Caco-2 (cell line): ENCODE results near the gene KIAA0319L. TPM values are rescaled to one million over a fixed set of nuclear protein-coding genes. Genes with fewer than 3 reads are reported as not detected.
A peak's percentile ranks its signal among the peaks of the same experiment; 100 is the strongest.

Source experiments
- BruUV-seq: library from RNA; stranded (reverse); fragments of 400-500 nt; replicated peaks from 2 replicates; lab custom pipeline; 2021; lab: Mats Ljungman, UMichigan
- CTCF ChIA-PET: fragments of 300-600 bp; sonication (Branson Sonifier 250); formaldehyde crosslinking; loops from one replicate; lab custom pipeline; 2022; ENCODE audit warnings: antibody characterized with exemption; lab: Charles Lee
- POLR2A ChIA-PET: fragments of 300-600 bp; sonication (Branson Sonifier 250); formaldehyde crosslinking; loops from one replicate; lab custom pipeline; 2022; ENCODE audit warnings: antibody characterized with exemption; lab: Charles Lee
- DNase-seq, 2 experiments: peaks; one replicate each; pipeline versions ENCODE4 v3.0.0 to v3.0.0-alpha.2; 2020 to 2022
- H3K27me3 ChIP-seq: replicated peaks from 2 replicates; pipeline ENCODE4 v1.6.0; 2011; ENCODE audit warnings: low read length; ENCODE audit not compliant: control insufficient read depth, insufficient read depth
- H3K36me3 ChIP-seq: 2 replicates; pipeline ENCODE4 v1.5.1; 2011; ENCODE audit warnings: low read length; ENCODE audit not compliant: control insufficient read depth, insufficient read depth
- H3K4me1 ChIP-seq: fragments of 250-450 bp; sonication (Bioruptor Pico); 2 replicates; pipeline ENCODE4 v1.5.1; 2020; ENCODE audit warnings: mild to moderate bottlenecking
- H3K4me3 ChIP-seq: 2 replicates; pipeline ENCODE4 v1.5.1; 2011; ENCODE audit warnings: low read depth, mild to moderate bottlenecking, control low read depth, low read length
- H3K9me3 ChIP-seq: fragments of 250-450 bp; sonication (Bioruptor Pico); 2 replicates; pipeline ENCODE4 v1.5.1; 2020; ENCODE audit warnings: mild to moderate bottlenecking, moderate library complexity
- H3K27ac Mint-ChIP-seq: one replicate; pipeline ENCODE4 v1.8.0; 2022; ENCODE audit warnings: mixed read lengths; ENCODE audit not compliant: unreplicated experiment
- H3K27me3 Mint-ChIP-seq: one replicate; pipeline ENCODE4 v1.8.0; 2022; ENCODE audit warnings: mixed read lengths; ENCODE audit not compliant: insufficient read depth, unreplicated experiment
- H3K36me3 Mint-ChIP-seq: one replicate; pipeline ENCODE4 v1.8.0; 2022; ENCODE audit warnings: mild to moderate bottlenecking, mixed read lengths; ENCODE audit not compliant: insufficient read depth, unreplicated experiment
- H3K4me1 Mint-ChIP-seq: one replicate; pipeline ENCODE4 v1.8.0; 2022; ENCODE audit warnings: low read depth, mixed read lengths; ENCODE audit not compliant: unreplicated experiment
- H3K4me3 Mint-ChIP-seq: one replicate; pipeline ENCODE4 v1.8.0; 2022; ENCODE audit warnings: mild to moderate bottlenecking, moderate library complexity, mixed read lengths; ENCODE audit not compliant: unreplicated experiment
- H3K9me3 Mint-ChIP-seq: one replicate; pipeline ENCODE4 v1.8.0; 2022; ENCODE audit warnings: mixed read lengths; ENCODE audit not compliant: unreplicated experiment
- CTCF ChIP-seq, 2 experiments: fragments of 200-600 bp in 1 of 2; IDR thresholded peaks; 1 replicate in 1 of 2; 2 replicates in 1 of 2; pipeline versions ENCODE4 v1.5.1 to v1.8.0; 2011 to 2022; ENCODE audit warnings: antibody characterized with exemption in 1 of 2, control low read depth in 1 of 2, inconsistent platforms in 1 of 2, low read depth in 1 of 2, low read length in 1 of 2, mild to moderate bottlenecking in 1 of 2, moderate library complexity in 1 of 2; ENCODE audit not compliant: insufficient read depth in 1 of 2, severe bottlenecking in 1 of 2, unreplicated experiment in 1 of 2
- intact Hi-C: fragments of 100-400 bp; cut with micrococcal nuclease; formaldehyde crosslinking; loops from one replicate; pipeline ENCODE4 v1.10.0; 2022; ENCODE audit not compliant: unreplicated experiment
- total RNA-seq: library from RNA; stranded (reverse); gene quantifications from 2 replicates; pipeline ENCODE4 v1.2.3, GENCODE V29; 2022

The KIAA0319L gene
- total RNA-seq, 1 experiment from 2014 or later: 39.9 TPM

DNA sequence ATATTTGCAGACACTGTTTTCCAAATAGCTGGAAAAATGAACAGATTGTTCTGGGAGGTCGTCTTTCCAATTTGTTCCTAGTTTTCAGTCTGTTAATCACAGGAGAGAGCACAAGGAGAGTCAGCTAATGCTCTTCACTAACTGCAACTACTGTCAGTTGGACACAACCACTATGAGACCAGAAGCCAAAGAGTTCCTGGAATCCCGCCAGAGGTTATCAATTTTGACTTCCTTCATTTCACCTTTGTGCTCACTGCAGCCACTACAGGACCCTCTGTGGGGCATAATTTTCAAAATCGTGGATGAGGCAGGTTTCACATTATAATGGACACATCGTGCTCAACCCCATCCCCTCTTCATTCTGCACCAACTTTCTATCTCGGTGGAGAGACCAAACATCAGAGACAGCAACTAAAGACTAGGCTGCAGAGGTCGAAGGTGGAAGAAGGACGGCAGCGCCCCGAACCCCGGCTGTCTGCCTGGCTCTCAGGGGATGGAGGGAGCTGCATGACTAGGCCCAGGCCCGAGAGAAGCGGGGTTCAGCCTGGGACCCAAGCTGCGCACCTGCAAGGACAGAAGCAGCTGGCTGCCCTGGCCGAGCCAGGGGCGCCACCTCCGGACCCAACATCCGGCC lies 602 bp downstream of the KIAA0319L start:
- no peaks in the 10 kb centered on the region for H3K27me3 ChIP-seq
- DNase-seq: no peak
- peak overlapping the region; percentile 89 for H3K4me3 ChIP-seq
- no peaks in the 10 kb centered on the region; the same call in 1 of the 2 replicates for H3K36me3 ChIP-seq
- Mint-ChIP-seq H3K4me3 (peak overlapping the region; percentile 89), H3K4me1 (no peaks in the 10 kb centered on the region), H3K9me3 (no peaks in the 10 kb centered on the region), H3K27me3 (no peaks in the 10 kb centered on the region), H3K27ac (peak overlapping the region; percentile 93), H3K36me3 (peaks cover 50% of the 10 kb centered on the region)
- intact Hi-C loops: loop anchor here (5.0 to 10.0 kb wide), 2 partner anchors 364 to 482 kb away; partner anchors contain the start of genes SFPQ and ZMYM1
- ChIA-PET POLR2A (interaction anchor here (0.6 to 1.2 kb wide), 2 partner anchors 124 to 213 kb away, joined by 3 to 6 read pairs; partner anchors contain the start of gene CLSPN), CTCF (interaction anchor here (1.0 to 1.3 kb wide), 3 partner anchors 8 to 213 kb away, joined by 3 to 6 read pairs (median 5); partner anchors contain the start of gene CLSPN)
- peaks cover 12% of the 10 kb centered on the region for H3K4me1 ChIP-seq
- BruUV-seq: TSS peak; percentile 30
- no peaks in the 10 kb centered on the region for H3K9me3 ChIP-seq
- TF ChIP-seq CTCF (IDR thresholded peaks at IDR 0.05; ENCODE audit: insufficient read depth in 1 of 2, low read depth in 1 of 2, low read length in 1 of 2, severe bottlenecking in 1 of 2, unreplicated experiment in 1 of 2): no peak

DNA sequence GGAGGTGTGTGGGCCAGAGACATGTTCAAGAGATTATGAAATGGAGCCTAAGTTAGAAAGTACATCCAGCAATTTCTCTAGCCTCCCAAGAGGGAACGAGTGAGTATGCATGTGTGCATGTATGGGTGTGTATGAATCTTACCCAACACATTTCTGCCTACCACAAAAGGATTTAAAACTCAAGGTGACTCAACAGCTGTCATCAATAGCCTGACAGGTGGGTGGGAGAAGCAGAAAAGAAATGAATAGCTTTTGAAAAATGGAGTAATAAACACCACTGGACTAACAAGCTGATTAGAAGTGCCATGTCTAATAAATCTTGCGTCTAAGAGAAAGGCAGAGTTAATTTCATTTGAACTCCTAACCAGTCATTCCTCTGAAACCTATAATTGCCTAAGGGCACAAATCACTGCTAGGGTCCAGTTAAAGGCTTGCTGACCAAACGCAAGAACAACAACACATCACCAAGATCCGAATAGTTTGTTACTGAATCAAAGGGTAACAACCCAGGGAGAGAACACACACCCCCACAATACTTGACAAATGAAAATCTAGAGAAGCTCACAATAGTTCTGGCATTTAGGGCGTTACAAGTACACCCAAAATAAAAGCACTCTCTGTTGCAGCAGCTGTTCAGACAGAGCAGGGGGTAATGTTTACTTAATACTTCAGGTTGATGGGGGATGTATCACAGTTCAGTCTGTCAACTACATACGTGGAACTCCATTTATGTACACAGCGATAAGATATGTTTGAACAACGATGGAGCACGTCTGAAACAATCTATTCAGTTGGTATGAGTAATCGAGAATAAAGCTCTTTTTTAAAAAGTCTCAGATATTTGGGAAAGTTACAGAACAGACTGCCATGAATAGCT lies 1.4 kb downstream of the KIAA0319L start:
- BruUV-seq: no TSS peak
- Mint-ChIP-seq H3K9me3 (no peaks in the 10 kb centered on the region), H3K4me1 (no peaks in the 10 kb centered on the region), H3K4me3 (peak overlapping the region; percentile 89), H3K27ac (peak overlapping the region; percentile 93), H3K36me3 (peaks cover 47% of the 10 kb centered on the region), H3K27me3 (no peaks in the 10 kb centered on the region)
- TF ChIP-seq CTCF (IDR thresholded peaks at IDR 0.05; ENCODE audit: insufficient read depth in 1 of 2, low read depth in 1 of 2, low read length in 1 of 2, severe bottlenecking in 1 of 2, unreplicated experiment in 1 of 2): no peak
- Histone ChIP-seq H3K9me3 (no peaks in the 10 kb centered on the region), H3K4me1 (peaks cover 12% of the 10 kb centered on the region), H3K27me3 (no peaks in the 10 kb centered on the region), H3K4me3 (peak overlapping the region; percentile 89), H3K36me3 (no peaks in the 10 kb centered on the region; the same call in 1 of the 2 replicates)
- CTCF ChIA-PET: interaction anchor here (1.0 to 1.3 kb wide), 3 partner anchors 9 to 213 kb away, joined by 3 to 6 read pairs (median 5); partner anchors contain the start of gene CLSPN
- POLR2A ChIA-PET: interaction anchor here (0.6 to 1.2 kb wide), 2 partner anchors 123 to 214 kb away, joined by 3 to 6 read pairs; partner anchors contain the start of gene CLSPN
- intact Hi-C loops: loop anchor here (5.0 to 10.0 kb wide), 2 partner anchors 364 to 481 kb away; partner anchors contain the start of genes SFPQ and ZMYM1
- peak in 1 of 2 experiments; percentile 24 for DNase-seq

- no peak overlapping the region for H3K27ac Mint-ChIP-seq
- intact Hi-C loops: loop anchor here (5.0 to 10.0 kb wide), 2 partner anchors 363 to 480 kb away; partner anchors contain the start of genes SFPQ and ZMYM1
- H3K27me3 Mint-ChIP-seq: no peaks in the 10 kb centered on the region
- peak overlapping the region; percentile 23 for H3K4me3 ChIP-seq
- H3K27me3 ChIP-seq: no peaks in the 10 kb centered on the region
- no peaks in the 10 kb centered on the region for H3K9me3 ChIP-seq
- CTCF ChIA-PET: no interaction called here
- H3K36me3 Mint-ChIP-seq: peaks cover 45% of the 10 kb centered on the region
- peak overlapping the region; percentile 89 for H3K4me3 Mint-ChIP-seq
- peaks cover 12% of the 10 kb centered on the region for H3K4me1 ChIP-seq
- no peaks in the 10 kb centered on the region for H3K9me3 Mint-ChIP-seq
- H3K4me1 Mint-ChIP-seq: no peaks in the 10 kb centered on the region
- no peak for TF ChIP-seq CTCF (IDR thresholded peaks at IDR 0.05; ENCODE audit: insufficient read depth in 1 of 2, low read depth in 1 of 2, low read length in 1 of 2, severe bottlenecking in 1 of 2, unreplicated experiment in 1 of 2)
- POLR2A ChIA-PET: no interaction called here
- BruUV-seq: no TSS peak
- no peak for DNase-seq
- no peaks in the 10 kb centered on the region; the same call in 1 of the 2 replicates for H3K36me3 ChIP-seq
Measured at GRCh38 chr1:35555212-35555584, 2.0 kb downstream of the KIAA0319L start.
